GM21529 (cell line): Measurements from ENCODE around the gene HEY2.
"Not testable (repeated sequence)": the region's sequence is repeated elsewhere in the genome, so short reads cannot be mapped to it uniquely, and the experiment has no call there.

Source experiments
- ATAC-seq: cut with Tn5 transposase; IDR thresholded peaks from one replicate; pipeline ENCODE4 v1.9.1; 2021; ENCODE audit not compliant: unreplicated experiment

HEY2 gene

GRCh38 chr6:125765944-125766343 lies 16.5 kb downstream of the HEY2 start:
- ATAC-seq, result no peak

- ATAC-seq, result no peak
Measured at GRCh38 chr6:125766641-125767040, 17.2 kb downstream of the HEY2 start.

- ATAC-seq, result no peak
Measured at GRCh38 chr6:125769147-125769783, 19.8 kb downstream of the HEY2 start.

- no peak for ATAC-seq
Measured at GRCh38 chr6:125773387-125774341, 24.2 kb downstream of the HEY2 start.

- ATAC-seq, result not testable (repeated sequence)
Measured at GRCh38 chr6:125776107-125776826, 26.8 kb downstream of the HEY2 start.

- peak; percentile 81 for ATAC-seq
Measured at GRCh38 chr6:125779924-125780539, 30.6 kb downstream of the HEY2 start.

GRCh38 chr6:125780540-125781313 lies 31.3 kb downstream of the HEY2 start:
- peak; percentile 70 for ATAC-seq

GRCh38 chr6:125781314-125781868 lies 32.0 kb downstream of the HEY2 start:
- peak; percentile 40 for ATAC-seq

GRCh38 chr6:125784365-125784764 lies 34.9 kb downstream of the HEY2 start:
- ATAC-seq, result no peak

- ATAC-seq, result no peak
Measured at GRCh38 chr6:125787791-125788190, 38.4 kb downstream of the HEY2 start.

GRCh38 chr6:125789167-125789566 lies 39.7 kb downstream of the HEY2 start:
- no peak for ATAC-seq

- peak; percentile 32 for ATAC-seq
Measured at GRCh38 chr6:125789576-125790357, 40.3 kb downstream of the HEY2 start.

GRCh38 chr6:125790358-125791150 lies 41.1 kb downstream of the HEY2 start, which contains the start of gene NCOA7:
TSS of gene NCOA7 (plus strand) at chr6:125790960. CDS start at chr6:125815355, 24,395 bp downstream.
- ATAC-seq, result peak; percentile 75

GRCh38 chr6:125791151-125791819 lies 41.9 kb downstream of the HEY2 start:
- ATAC-seq, result peak; percentile 28

- no peak for ATAC-seq
Measured at GRCh38 chr6:125791820-125792165, 42.4 kb downstream of the HEY2 start.

GRCh38 chr6:125792172-125792571 lies 42.7 kb downstream of the HEY2 start:
- no peak for ATAC-seq

GRCh38 chr6:125792680-125793079 lies 43.2 kb downstream of the HEY2 start:
- no peak for ATAC-seq

GRCh38 chr6:125793280-125793679 lies 43.8 kb downstream of the HEY2 start:
- no peak for ATAC-seq
